A673 (cell line): ENCODE results near the gene ASB15.

ENCODE experiments used
- CTCF ChIP-seq: fragments of 300-800, 200-600 bp; sonication (generic); conservative IDR thresholded peaks from 2 replicates; pipeline ENCODE4 v1.5.1; 2017; ENCODE audit warnings: low read depth, mild to moderate bottlenecking, antibody characterized with exemption, low read length, moderate library complexity, mixed read lengths
- EZH2 ChIP-seq: fragments of 200-600 bp; sonication (generic); IDR thresholded peaks from 2 replicates; pipeline ENCODE4 v1.6.1; 2017; ENCODE audit warnings: borderline replicate concordance, low read depth, mild to moderate bottlenecking, mixed read lengths, antibody characterized with exemption, low read length; ENCODE audit not compliant: poor library complexity, severe bottlenecking

- TF ChIP-seq CTCF (no peak), EZH2 (no peak)
Measured at GRCh38 chr7:123600876-123601275, 745 bp upstream of the ASB15 start.
